Ishikawa (cell line): ENCODE data around the gene BASP1.

Experiments used
- CEBPB ChIP-seq: IDR thresholded peaks from 2 replicates; pipeline ENCODE4 v1.6.1; 2012
- CREB1 ChIP-seq: IDR thresholded peaks from 2 replicates; pipeline ENCODE4 v1.6.1; 2012; ENCODE audit warnings: low read depth
- EGR1 ChIP-seq: IDR thresholded peaks from 2 replicates; pipeline ENCODE4 v1.6.1; 2012
- EP300 ChIP-seq: IDR thresholded peaks from 2 replicates; pipeline ENCODE4 v1.6.1; 2012; ENCODE audit warnings: borderline replicate concordance
- FOXM1 ChIP-seq: IDR thresholded peaks from 2 replicates; pipeline ENCODE4 v1.6.1; 2012; ENCODE audit warnings: low read depth, borderline replicate concordance
- MAX ChIP-seq: IDR thresholded peaks from 2 replicates; pipeline ENCODE4 v1.6.1; 2012
- NFIC ChIP-seq: IDR thresholded peaks from 2 replicates; pipeline ENCODE4 v1.6.1; 2012
- RAD21 ChIP-seq: IDR thresholded peaks from 2 replicates; pipeline ENCODE4 v1.6.1; 2012; ENCODE audit warnings: low read depth
- REST ChIP-seq: IDR thresholded peaks from 2 replicates; pipeline ENCODE4 v1.6.1; 2012; ENCODE audit warnings: low read depth, mild to moderate bottlenecking
- TAF1 ChIP-seq: IDR thresholded peaks from 2 replicates; pipeline ENCODE4 v1.6.1; 2012; ENCODE audit warnings: low read depth, mild to moderate bottlenecking
- TCF12 ChIP-seq: IDR thresholded peaks from 2 replicates; pipeline ENCODE4 v1.6.1; 2012; ENCODE audit warnings: low read depth
- TEAD4 ChIP-seq: IDR thresholded peaks from 2 replicates; pipeline ENCODE4 v1.6.1; 2012
- USF1 ChIP-seq: IDR thresholded peaks from 2 replicates; pipeline ENCODE4 v1.6.1; 2012
- YY1 ChIP-seq: IDR thresholded peaks from 2 replicates; pipeline ENCODE4 v1.6.1; 2012; ENCODE audit warnings: low read depth
- ZBTB7A ChIP-seq: IDR thresholded peaks from 2 replicates; pipeline ENCODE4 v1.6.1; 2012; ENCODE audit warnings: low read depth

The BASP1 gene

GRCh38 chr5:17190242-17190778 lies 27.1 kb upstream of the BASP1 start:
- peak; percentile 50; the same call in 1 of the 2 replicates for TF ChIP-seq TEAD4
- TF ChIP-seq TAF1, result no peak
- peak; percentile 84 for TF ChIP-seq RAD21

GRCh38 chr5:17190799-17191391 lies 26.5 kb upstream of the BASP1 start:
- TF ChIP-seq EGR1 (no peak), YY1 (no peak), ZBTB7A (no peak), TAF1 (no peak), TCF12 (no peak), MAX (no peak), CEBPB (no peak), USF1 (no peak)

- TF ChIP-seq CEBPB, result peak; percentile 53
Observed at GRCh38 chr5:17191574-17191973, 25.9 kb upstream of the BASP1 start.

- TF ChIP-seq FOXM1 (no peak), RAD21 (no peak), TEAD4 (no peak), TAF1 (no peak), YY1 (no peak), NFIC (no peak), REST (no peak), MAX (no peak), CREB1 (no peak), EGR1 (no peak), USF1 (no peak), EP300 (no peak), CEBPB (no peak), TCF12 (no peak), ZBTB7A (no peak)
Observed at GRCh38 chr5:17192191-17192590, 25.2 kb upstream of the BASP1 start.

GRCh38 chr5:17196024-17196423 lies 21.4 kb upstream of the BASP1 start:
- TF ChIP-seq TAF1, result no peak
- no peak for TF ChIP-seq MAX
- no peak for TF ChIP-seq ZBTB7A
- TF ChIP-seq TEAD4, result no peak
- no peak for TF ChIP-seq CEBPB
- no peak for TF ChIP-seq NFIC

- TF ChIP-seq EP300, result no peak
Observed at GRCh38 chr5:17196697-17197096, 20.7 kb upstream of the BASP1 start.

- TF ChIP-seq REST, result no peak
- no peak for TF ChIP-seq YY1
- no peak for TF ChIP-seq MAX
- TF ChIP-seq USF1, result no peak
- no peak for TF ChIP-seq EP300
- no peak for TF ChIP-seq FOXM1
- peak; percentile 71 for TF ChIP-seq RAD21
Observed at GRCh38 chr5:17203329-17204132, 13.9 kb upstream of the BASP1 start.
